ENCODE measurements around the gene MRPL19.
"Not testable (repeated sequence)": the region's sequence is repeated elsewhere in the genome, so short reads cannot be mapped to it uniquely, and the experiment has no call there.

The MRPL19 gene

DNA sequence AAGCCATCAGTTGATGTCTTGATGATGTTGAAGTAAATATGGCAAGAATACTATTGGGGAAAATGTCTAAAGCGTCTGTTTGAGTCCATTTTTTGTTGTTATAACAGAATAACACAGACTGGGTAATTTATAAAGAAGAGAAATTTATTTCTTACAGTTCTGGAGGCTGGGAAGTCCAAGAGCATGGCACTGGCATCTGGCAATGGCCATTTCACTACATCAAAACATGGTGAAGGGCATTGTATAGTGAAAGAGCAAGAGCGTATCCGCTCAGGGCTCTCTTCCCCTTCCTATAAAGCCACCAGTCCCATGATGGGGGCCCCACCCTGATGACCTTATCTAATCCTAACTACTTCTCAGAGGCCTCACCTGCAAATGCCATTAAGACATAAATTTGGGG, 29.6 kb upstream of the MRPL19 start:
- DNase-seq, result no peak

DNA sequence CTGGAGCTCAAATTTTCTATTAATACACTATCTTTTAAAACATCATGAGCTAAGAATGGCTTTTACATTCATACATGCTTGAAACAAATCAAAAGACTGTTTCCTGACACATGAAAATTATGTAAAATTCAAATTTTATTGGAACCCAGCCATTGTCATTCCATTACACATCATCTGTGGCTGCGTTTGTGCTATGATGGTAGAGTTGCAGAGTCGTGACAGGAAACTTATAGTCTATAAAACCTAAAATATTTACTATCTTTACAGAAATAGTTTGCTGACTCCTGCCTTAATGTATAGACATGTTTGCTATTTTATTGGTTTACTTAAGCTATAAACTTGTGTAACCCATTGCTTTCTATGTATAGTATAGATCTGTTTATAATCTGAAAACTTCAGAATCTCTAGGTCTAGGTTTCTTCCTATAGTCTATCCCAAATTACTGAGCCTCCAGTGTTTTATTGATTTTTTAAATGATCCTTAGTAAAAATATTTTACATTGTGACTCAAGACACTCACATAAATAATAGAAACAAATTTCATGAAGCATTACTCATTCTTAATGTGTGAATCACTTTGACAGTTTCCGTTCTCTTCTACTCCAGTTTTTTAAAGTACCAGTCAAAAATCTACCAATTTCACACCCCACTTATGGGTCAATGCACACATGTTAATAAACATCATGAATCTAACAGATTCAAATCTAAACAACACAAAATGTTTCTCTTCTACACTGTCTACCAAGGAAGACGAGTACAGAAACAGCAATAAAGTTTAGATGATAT, 26.4 kb upstream of the MRPL19 start:
- no peak for DNase-seq

DNA sequence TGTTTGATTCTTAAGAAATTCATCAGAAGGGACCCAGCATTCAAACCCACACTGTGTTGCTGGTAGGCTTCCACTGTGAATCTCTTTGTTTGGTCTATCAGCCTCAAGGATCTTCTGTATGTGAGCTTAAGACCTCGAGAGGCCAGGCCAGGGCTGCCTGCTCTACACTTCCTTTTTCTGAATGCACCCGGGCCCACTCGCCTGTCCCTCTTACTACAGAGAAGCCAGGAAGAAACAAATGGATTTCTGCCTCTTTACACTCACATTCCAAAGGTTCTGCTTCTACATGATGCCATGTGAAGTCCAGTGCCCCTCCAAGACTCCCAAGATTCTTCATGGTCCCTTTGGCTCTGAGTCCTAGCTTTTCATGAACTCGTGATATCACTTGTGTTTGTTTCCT, 25.4 kb upstream of the MRPL19 start:
- no peak for DNase-seq

DNA sequence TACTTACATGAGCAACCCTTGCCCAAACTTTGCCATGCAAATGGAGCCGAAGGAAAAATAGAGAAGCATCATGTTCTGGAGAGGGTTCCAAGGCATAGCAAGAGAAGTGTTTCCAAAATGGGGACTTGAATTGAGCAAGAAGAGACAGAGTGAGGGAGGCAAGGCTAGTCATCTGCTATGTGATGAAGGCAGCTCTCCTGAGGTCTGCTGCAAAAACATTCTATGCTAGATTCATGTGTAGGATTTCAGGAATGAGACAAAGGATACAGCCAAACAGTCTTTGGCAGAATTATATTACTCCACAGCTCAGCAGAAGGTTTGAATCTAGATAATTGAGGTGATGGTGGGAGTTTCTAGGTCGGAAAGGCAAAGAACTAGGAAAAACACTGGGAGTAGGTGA, 24.1 kb upstream of the MRPL19 start:
- no peak for DNase-seq

DNA sequence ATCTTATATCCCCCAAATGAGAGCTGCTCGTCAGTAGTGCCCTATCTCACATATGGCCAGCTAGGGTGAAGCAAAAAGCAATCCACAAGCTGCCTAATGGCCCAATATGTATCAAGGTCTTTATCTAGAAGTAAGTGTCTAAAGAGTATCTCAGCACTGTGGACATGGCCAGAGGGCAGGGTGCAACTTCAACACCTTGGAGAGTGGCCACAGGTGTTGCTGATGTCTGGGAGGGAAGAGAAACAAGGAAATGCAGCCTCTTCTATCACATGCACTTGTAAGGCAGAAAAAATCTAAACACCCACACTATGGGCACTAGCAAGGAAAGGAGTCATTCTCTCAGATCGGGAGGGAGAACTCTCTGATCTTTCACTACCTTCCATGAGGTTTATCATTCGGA, 23.7 kb upstream of the MRPL19 start:
- no peak for DNase-seq

DNA sequence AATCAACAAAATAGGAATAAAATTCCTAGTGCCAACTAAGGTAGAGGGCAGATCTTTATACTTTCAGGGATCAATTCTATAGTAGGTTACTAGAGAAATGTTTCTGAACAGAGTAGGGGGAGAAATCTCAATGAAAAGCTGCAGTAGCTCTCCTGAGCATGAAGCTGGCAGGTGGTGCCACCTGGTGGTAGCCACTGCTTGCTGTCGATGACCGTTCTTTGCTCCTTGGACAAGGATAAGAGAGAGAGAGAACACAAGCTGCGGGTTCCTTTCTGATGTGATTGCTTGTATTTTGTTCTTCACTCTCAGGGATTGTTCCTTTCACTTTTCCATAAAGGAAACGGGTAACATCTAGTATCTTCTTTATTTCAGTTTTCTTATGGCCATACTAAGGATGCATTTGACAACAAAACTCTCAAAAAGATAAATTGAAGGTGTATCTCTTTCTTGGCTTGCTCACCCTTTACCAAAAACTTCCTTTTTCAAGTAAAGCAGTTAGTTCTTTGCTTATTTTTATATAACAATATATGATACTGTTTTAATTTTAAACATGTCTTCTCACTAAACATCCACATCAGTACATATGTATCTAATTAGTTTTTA, 18.6 kb upstream of the MRPL19 start:
- peak; percentile 76 for DNase-seq

DNA sequence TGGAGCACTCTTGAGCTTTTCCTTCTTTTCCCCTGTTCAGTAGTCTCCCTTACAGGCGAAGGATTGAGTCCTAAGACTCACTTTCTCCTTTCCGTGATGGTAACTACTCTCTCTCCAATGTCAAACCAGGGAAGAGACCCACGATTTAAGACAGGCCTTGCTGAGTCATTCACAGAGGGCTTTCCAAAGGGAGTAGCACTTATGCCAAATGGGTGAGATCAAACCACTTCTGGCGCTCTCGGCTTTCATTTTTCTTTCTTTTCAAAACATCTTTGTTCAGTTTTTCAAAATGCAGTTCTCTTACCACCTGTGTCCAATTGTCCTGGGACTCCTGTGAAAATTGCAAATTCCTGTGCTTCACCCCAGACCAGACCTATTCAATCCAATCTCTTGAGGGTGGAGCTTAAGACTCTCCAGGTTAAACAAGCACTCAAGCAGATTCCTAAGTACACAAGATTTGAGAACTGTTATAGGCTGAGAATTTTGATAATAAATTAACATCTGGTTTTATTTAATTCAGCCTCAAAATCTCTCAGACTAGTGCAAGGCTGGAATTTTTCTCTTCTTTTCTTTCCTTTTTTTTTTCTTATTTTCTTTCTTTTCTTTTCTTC, 14.4 kb upstream of the MRPL19 start:
- DNase-seq, result no peak

DNA sequence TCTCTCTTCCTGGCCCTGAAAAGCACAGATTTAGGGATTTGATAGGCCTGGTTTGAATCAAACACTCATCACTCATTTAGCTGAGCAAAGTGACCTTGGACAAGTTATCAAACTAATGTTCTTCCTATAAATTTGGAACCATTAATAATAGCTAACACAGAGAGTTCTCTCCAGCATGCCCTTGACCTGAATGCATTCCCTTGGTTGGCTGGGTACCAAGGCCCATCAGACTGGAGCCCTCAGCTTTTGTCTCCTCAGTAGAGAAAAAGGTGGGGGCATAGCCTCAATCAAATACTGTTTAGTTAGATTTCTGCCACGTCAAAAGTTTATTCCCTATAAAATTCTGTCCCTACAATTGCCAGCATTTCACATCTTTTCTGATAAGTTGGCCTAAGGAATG, 13.8 kb upstream of the MRPL19 start:
- DNase-seq, result no peak

DNA sequence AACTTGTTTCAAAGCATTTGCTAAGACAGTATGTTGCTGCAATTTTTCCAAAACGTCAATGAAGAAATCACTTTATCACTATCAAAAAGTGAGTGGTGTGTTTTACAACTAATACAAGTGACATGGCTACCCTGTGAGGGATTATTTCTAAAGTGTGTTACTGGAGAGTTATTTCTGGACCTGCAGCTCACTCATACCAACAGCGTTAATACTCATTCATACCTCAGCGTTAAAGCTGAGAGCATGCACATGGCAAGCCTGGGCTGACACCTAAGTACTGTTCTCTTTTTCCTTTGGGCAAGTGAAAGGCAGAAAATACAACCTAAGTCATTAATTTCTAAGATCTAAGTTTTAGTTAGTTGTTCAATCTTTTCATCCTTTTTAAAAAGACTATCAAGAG, 13.0 kb upstream of the MRPL19 start:
- no peak for DNase-seq

DNA sequence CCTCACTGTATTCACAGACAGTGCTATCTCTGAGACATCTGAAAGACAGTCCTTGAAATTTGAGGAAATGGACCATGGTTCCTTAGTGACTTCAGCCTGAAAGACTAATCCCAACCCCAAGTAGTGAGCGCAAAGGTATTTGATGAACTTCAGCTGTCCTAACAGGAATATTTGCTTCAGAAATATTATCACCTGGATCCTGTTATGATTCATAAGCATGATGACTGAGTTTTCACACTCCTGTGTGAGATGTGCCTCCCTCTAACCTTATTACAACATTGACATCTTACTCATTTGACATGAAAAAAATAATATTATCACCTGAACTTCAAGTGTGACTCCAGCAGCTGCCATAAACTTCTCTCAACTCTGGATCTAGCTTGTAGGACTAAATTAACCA, 11.6 kb upstream of the MRPL19 start:
- no peak for DNase-seq

DNA sequence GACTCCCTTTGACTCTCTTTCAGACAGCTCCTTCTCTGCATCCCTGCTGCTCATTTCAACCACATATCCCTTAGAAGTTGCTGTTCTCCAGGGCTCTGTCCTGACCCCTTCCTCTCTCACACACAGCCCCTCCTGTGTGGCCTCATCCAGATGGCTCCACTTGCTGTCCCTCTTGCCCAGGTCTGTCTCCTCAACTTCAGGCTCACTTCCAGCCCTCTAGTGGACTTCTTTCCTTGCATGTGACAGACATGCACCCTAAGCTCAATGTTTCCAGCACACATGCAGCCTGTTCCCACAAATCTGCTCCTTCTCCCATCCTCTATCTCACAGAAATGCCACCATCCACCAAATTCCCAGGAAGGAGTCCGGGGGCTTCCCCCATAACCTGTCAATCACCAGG, 9.0 kb upstream of the MRPL19 start:
- DNase-seq, result peak; percentile 6

DNA sequence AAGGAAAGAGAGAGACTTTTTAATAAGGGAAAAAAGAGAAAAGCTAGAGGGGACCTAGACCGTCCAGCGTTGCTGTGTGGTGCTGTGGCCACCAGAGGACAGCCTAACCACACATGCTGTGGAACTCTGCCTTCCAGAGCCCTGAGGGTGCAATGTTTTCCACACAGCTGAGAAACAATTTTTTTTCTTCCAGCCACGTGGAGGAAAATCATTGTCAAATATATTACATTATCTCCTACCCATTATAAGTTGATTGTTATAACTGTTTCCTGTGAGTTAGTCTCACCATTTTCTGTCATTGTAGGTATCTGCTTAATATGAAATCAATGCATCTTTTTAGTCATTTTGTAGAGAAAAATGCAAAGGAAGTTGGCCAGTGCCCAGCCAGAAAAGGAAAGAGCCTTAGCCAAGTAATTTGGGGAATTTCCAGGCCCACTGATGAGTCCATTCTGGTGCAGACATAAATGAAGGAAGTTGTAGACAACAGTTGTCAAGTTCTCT, 5.9 kb upstream of the MRPL19 start:
- peak; percentile 64 for DNase-seq

DNA sequence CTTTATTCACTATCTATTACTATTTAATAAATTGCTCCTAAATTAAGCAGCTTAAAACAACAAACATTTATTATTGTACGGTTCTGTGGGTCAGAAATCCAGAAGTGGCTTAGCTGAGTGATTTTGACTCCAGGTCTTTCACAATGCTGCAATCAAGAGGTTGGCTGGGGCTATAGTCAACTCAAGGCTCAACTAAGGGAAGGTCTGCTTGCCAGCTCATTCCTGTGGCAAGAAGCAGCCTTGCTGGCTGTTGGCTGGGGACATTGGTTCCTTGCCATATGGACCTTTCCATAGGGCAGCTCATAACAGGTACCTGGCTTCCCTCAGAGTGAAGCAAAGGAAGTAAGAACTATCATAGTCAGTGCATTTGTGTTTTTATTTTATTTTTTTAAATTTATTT, 5.0 kb upstream of the MRPL19 start:
- DNase-seq, result no peak

DNA sequence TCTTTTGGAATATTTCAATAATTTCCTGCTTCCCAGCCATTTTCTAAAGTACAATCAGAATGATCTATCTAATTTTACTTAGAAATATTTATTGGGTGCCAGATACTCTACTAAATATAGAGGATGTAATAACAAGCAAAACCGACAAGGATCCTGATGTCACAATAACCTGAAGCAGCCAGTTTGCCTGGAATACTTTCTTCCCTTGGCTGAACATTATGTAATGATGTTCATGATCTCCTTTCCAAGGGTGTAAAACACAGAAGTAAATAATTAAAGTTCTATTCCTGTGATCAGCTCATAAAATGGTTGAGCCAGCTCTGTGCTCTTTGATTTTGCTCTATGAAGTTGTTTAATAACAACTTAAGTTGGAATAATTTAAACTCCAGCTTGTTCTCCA, 2.6 kb upstream of the MRPL19 start:
- DNase-seq, result no peak

DNA sequence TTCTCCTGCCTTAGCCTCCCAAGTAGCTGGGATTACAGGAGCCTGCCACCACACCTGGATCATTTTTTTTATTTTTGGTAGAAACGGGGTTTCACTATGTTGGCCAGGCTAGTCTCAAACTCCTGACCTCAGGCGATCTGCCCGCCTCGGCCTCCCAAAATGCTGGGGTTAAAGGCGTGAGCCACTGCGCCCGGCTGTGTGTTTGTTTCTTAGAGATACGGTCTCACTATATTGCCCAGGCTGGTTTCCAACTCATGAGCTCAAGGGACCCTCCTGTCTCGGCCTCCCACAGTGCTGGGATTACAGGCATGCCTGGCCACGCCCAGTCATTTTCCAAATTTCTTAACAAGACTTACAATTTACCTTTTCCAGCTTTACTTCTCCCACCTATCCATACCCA, 940 bp upstream of the MRPL19 start:
- no peak for DNase-seq

DNA sequence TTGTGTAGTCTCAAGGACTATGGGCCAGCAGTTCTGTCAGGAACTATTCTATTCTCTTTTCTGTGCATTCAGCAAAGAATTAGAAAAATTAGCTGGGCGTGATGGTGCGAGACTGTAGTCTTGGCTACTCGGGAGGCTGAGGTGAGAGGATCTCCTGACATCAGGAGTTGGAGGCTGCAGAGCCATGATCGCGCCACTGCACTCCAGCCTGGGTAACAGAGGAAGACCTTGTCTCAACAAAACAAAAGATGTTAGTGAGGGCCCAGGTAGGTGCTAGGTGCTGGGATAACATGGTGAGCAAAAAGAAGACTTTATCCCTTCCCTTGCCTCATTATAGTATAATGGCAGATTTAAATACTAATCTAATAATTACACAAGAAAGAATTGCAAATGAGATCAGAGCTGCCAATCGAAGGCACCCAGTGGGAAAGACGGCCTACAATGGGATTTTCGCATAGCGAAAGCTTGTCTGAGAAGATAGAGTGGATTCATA, 447 bp upstream of the MRPL19 start:
- no peak for DNase-seq

DNA sequence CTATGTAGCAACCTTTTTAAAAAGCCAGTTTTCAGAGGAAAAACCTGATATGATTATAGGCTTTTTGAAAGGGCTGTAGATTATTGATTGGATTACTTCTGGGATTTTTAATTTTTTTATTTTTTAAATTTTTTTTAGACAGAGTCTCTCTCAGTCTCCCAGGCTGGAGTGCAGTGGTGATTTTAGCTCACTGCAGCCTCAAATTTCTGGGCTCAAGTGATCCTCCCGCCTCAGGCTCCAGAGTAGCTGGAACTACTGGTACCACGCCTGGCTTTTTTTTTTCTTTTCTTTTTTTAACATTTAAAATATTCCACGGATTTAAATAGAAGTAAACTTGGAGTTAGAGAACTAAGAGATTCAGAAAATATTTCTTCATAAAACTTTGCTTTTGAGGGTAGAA, 1.2 kb downstream of the MRPL19 start:
- no peak for DNase-seq

DNA sequence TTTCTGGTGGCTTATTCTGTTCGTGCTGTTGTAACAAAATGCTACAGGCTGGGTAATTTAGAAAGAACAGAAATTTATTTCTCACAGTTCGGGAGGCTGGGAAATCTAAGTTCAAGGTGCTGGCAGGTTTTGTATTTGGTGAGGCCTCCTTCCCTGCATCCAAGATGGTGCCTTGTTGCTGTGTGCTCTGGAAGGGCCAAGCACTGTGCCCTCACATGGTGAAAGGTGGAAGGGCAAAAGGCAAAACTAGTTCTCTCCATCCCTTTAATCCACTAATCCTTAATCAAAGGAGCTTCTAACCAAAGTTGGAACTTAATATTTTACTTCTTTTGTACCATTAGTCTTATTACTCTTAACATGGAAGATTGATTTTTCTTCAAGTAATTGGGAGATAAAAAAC, 7.4 kb downstream of the MRPL19 start:
- DNase-seq, result no peak

DNA sequence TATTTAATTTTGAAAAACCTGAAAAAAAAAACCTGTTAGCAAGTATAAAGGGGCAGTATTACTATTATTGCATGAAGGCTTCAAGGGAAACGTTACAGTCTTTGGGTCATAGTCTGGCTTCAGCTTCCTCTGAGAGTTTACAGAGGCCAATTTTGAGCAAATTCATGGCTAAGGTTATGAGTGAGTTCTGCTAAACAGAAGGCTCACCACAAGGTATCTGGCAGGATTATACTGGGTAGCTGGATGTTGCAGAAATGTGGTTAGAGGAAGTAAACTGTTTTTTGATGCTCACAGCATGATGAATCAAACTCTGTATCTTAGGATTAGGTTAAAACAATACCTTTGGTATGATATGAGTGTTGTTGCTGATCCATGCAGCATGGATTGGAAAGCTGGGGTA, 9.3 kb downstream of the MRPL19 start:
- DNase-seq, result no peak

DNA sequence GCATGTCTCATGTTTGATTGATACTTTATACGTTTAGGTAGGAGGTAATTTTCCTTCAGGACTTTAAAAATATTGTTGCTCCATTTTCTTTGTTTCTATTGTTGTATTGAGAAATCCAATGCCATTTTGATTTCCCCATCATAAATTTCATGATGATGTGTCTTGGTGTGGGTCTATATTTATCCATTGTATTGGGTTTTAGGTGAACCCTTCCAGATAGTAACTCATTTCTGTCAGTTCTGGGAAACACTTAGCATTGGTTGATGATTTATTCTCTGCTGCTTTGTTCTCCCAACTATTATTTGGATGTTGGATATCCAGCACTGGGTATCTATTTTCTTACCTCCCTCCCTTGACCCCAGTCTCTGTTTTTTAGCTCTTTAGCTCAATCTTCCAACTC, 10.0 kb downstream of the MRPL19 start:
- DNase-seq, result no peak

DNA sequence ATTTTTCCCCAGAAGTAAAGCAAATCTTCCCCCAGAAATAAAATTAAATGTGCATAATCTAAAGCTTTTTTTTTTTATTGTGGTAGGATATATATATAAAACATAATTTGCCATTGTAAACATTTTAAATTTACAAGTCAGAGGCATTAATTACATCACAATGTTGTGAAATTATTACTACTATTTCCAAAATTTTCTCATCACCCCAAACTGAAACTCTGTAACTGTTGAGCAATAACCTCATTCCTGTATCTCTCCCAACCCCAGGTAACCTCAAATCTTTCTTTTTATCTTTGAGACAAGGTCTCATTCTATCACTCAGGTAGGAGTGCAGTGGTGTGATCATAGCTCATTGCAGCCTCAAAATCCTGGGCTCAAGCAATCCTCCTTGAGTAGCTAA, 11.2 kb downstream of the MRPL19 start:
- no peak for DNase-seq

DNA sequence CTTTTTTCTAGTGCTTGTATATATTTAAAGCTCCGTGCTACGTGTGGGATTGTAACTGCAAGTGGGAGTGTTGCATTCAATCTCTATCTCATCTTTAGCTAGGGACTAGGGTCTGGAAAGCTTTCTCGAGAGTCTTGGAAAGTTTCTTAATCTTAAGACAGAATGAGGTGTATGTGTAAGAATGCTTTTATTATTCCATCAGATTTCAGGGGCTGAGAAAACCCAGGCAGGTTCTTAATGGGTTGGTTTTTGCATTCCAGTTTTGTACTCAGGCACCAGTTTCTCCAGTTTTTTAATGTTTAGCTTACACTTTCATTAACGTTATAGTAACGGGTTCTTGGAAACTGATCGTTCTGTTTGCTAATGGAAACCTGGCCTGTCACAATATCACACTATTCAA, 20.3 kb downstream of the MRPL19 start:
- DNase-seq, result no peak

DNA sequence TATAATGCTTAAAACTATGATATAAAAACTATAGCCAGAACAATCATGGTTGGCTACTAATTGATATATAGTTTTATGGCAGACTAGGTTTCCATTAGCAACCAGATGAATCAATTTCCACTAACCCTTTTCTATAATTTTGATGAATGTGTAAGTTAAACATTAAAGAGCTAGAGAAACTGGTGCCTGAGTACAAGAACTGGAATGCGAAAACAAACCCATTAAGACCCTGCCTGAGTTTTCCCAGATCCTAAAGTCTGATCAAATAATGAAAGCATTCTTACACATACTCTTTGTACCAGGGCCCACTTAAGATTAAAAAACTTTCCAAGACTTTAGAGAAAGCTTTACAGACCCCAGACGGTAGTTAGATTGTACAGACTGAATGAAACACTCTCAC, 21.3 kb downstream of the MRPL19 start:
- DNase-seq, result no peak

DNA sequence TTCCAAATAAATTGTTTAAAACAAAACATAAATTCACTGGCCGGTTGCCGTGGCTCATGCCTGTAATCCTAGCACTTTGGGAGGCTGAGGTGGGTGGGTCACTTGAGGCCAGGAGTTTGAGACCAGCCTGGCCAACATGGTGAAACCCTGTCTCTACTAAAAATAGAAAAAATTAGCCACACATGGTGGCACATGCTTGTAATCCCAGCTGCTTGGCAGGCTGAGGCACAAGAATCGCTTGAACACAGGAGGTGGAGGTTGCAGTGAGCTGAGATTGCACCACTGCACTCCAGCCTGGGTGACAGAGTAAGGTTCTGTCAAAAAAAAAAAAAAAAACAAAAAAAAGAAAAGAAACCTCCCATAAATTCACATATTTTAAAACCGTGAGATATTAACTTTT, 28.8 kb downstream of the MRPL19 start:
- not testable (repeated sequence) for DNase-seq
